Measurements from ENCODE around the gene MYO1D. TPM values are rescaled to one million over a fixed set of nuclear protein-coding genes. Genes with fewer than 3 reads are reported as not detected.

The MYO1D gene
- total RNA-seq, 1 donor from 2014 or later = 36.9 TPM

- TF ChIP-seq, protein P1, sequence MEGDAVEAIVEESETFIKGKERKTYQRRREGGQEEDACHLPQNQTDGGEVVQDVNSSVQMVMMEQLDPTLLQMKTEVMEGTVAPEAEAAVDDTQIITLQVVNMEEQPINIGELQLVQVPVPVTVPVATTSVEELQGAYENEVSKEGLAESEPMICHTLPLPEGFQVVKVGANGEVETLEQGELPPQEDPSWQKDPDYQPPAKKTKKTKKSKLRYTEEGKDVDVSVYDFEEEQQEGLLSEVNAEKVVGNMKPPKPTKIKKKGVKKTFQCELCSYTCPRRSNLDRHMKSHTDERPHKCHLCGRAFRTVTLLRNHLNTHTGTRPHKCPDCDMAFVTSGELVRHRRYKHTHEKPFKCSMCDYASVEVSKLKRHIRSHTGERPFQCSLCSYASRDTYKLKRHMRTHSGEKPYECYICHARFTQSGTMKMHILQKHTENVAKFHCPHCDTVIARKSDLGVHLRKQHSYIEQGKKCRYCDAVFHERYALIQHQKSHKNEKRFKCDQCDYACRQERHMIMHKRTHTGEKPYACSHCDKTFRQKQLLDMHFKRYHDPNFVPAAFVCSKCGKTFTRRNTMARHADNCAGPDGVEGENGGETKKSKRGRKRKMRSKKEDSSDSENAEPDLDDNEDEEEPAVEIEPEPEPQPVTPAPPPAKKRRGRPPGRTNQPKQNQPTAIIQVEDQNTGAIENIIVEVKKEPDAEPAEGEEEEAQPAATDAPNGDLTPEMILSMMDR (IDR thresholded peaks at IDR 0.05; ENCODE audit: unreplicated experiment) = no peak
- Mint-ChIP-seq H3K27ac (no peak overlapping the region), H3K9me3 (ENCODE audit: low read depth) (peaks cover 4% of the 10 kb centered on the region), H3K4me1 (ENCODE audit: low read depth) (no peaks in the 10 kb centered on the region), H3K4me3 (ENCODE audit: low read depth) (no peak overlapping the region), H3K27me3 (no peaks in the 10 kb centered on the region), H3K36me3 (ENCODE audit: insufficient read depth) (peaks cover 6% of the 10 kb centered on the region)
- no peak for DNase-seq (ENCODE audit: low spot score, unreplicated experiment)
Observed at GRCh38 chr17:32610943-32611342, 266.0 kb downstream of the MYO1D start.

DNA sequence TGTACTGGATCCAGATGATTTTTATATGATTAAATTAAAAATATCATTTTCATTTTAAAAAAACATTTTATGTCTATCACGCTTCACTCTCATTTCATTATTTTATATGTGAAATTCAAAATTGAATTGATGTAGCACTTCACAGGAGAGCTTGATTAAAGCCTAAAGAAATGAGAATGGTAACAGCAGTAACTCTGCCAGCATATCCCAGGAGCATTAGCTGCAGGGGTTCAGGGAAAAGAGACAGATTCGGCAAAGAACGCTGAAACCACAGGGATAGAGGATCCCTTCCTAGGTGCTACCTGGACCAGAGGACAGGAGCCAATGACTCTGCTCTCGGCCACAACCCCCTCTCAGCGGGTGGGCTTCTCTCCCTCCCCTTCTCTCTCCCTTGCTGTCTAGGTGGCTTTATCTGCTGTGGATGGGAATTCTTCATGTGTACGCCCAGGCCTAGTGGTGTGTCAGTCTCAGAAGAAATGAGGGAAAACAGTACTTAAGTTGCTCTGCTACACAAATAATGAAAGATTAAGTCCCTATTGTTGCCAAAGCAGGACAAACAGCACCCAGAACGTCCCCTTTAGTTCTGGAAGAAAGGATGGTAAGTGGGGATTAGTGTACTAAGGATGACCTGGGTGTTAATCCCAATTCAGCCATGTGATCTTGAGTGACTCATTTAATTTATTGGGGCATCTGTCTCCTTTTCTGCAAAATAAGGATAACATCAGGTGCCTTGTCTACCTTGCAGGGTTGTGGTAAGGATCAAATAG is 266.9 kb downstream of the MYO1D start:
- no peak for DNase-seq (ENCODE audit: low spot score, unreplicated experiment)
- no peaks in the 10 kb centered on the region for H3K4me1 Mint-ChIP-seq (ENCODE audit: low read depth)
- no peaks in the 10 kb centered on the region for H3K27me3 Mint-ChIP-seq
- peaks cover 4% of the 10 kb centered on the region for H3K9me3 Mint-ChIP-seq (ENCODE audit: low read depth)
- no peak overlapping the region for H3K4me3 Mint-ChIP-seq (ENCODE audit: low read depth)
- H3K36me3 Mint-ChIP-seq (ENCODE audit: insufficient read depth) = peaks cover 9% of the 10 kb centered on the region
- H3K27ac Mint-ChIP-seq = no peak overlapping the region
- TF ChIP-seq, protein P1 (IDR thresholded peaks at IDR 0.05; ENCODE audit: unreplicated experiment) = no peak

DNA sequence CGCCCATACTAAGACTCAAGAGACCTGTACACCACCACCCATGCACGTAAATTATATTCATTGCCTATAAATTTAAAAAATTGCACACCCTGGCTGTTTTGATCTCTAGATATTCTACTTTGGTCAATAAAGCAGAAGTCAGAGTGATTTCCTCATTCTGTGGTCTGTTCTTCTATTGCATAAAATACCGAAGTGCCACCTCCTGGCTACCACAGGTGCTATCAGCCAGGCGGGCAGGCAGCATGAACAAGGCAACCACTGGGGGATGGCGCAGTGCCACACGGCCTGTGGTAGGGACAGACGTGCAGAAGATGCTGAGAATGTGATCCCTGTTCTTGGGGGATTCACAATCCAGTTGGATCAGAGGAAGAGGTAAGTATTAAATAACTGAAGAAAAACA is 267.8 kb downstream of the MYO1D start:
- peaks cover 11% of the 10 kb centered on the region for H3K36me3 Mint-ChIP-seq (ENCODE audit: insufficient read depth)
- H3K4me1 Mint-ChIP-seq (ENCODE audit: low read depth) = no peaks in the 10 kb centered on the region
- H3K27me3 Mint-ChIP-seq = no peaks in the 10 kb centered on the region
- no peak overlapping the region for H3K4me3 Mint-ChIP-seq (ENCODE audit: low read depth)
- TF ChIP-seq, protein P1 (IDR thresholded peaks at IDR 0.05; ENCODE audit: unreplicated experiment) = no peak
- H3K9me3 Mint-ChIP-seq (ENCODE audit: low read depth) = peaks cover 4% of the 10 kb centered on the region
- H3K27ac Mint-ChIP-seq = no peak overlapping the region
- no peak for DNase-seq (ENCODE audit: low spot score, unreplicated experiment)

DNA sequence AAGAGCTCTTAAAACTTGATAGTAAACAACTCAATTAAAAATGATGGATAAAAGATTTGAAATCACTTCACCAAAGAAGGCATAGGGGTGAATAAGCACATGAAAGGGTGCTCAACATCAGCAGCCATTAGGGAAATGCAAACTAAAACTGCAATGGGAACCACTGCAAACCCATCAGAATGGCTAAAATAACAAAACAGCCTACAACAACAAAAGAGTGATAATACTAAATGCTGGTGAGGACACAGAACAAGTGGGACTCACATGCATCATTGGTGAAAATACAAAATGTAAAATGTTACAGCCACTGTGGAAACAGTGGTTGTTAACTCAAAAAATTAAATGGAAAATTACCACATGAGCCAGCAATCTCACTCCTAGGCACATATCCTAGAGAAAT is 268.7 kb downstream of the MYO1D start:
- no peaks in the 10 kb centered on the region for H3K27me3 Mint-ChIP-seq
- H3K27ac Mint-ChIP-seq = no peak overlapping the region
- DNase-seq (ENCODE audit: low spot score, unreplicated experiment) = no peak
- TF ChIP-seq, protein P1 (IDR thresholded peaks at IDR 0.05; ENCODE audit: unreplicated experiment) = no peak
- H3K4me3 Mint-ChIP-seq (ENCODE audit: low read depth) = no peak overlapping the region
- peaks cover 11% of the 10 kb centered on the region for H3K36me3 Mint-ChIP-seq (ENCODE audit: insufficient read depth)
- no peaks in the 10 kb centered on the region for H3K4me1 Mint-ChIP-seq (ENCODE audit: low read depth)
- peaks cover 4% of the 10 kb centered on the region for H3K9me3 Mint-ChIP-seq (ENCODE audit: low read depth)

DNA sequence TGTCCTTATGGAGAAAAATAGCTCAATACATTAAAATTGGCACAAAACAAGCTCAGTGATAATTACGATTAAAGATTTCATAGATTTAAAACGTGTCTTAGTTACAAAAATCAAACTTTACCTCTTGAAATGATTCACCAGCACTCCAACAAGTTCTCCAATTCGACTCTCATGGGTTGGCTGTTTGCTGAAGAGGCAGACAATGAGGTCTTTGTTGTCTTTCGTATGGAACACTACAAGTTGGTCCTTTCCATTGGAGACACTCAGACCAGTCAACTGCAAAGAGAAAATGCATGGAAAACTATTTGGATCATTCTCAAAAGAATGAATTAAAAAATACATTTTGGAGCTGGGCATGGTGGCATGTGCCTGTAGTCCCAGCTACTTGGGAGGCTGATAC is 272.0 kb downstream of the MYO1D start:
- DNase-seq (ENCODE audit: low spot score, unreplicated experiment) = no peak
- TF ChIP-seq, protein P1 (IDR thresholded peaks at IDR 0.05; ENCODE audit: unreplicated experiment) = no peak
- H3K27me3 Mint-ChIP-seq = no peaks in the 10 kb centered on the region
- H3K4me3 Mint-ChIP-seq (ENCODE audit: low read depth) = no peak overlapping the region
- H3K27ac Mint-ChIP-seq = no peak overlapping the region
- H3K4me1 Mint-ChIP-seq (ENCODE audit: low read depth) = no peaks in the 10 kb centered on the region
- peaks cover 7% of the 10 kb centered on the region for H3K9me3 Mint-ChIP-seq (ENCODE audit: low read depth)
- peaks cover 19% of the 10 kb centered on the region for H3K36me3 Mint-ChIP-seq (ENCODE audit: insufficient read depth)

Data from progenitor cell of endocrine pancreas (in vitro differentiated cells).